ENCODE results near the gene TM6SF1. TPM values are rescaled to one million over a fixed set of nuclear protein-coding genes. Genes with fewer than 3 reads are reported as not detected.

TM6SF1 gene
- total RNA-seq: 5.6 and 5.9 TPM in 2 replicates
- long read RNA-seq, transcript TM6SF1-202 (10 exons, 2,074 nt): major isoform, 17 of 39 reads
- long read RNA-seq, partial matches to known transcripts: 1 of 39 reads
- long read RNA-seq, other reads (novel, unspliced or antisense): 21 of 39 reads

DNA sequence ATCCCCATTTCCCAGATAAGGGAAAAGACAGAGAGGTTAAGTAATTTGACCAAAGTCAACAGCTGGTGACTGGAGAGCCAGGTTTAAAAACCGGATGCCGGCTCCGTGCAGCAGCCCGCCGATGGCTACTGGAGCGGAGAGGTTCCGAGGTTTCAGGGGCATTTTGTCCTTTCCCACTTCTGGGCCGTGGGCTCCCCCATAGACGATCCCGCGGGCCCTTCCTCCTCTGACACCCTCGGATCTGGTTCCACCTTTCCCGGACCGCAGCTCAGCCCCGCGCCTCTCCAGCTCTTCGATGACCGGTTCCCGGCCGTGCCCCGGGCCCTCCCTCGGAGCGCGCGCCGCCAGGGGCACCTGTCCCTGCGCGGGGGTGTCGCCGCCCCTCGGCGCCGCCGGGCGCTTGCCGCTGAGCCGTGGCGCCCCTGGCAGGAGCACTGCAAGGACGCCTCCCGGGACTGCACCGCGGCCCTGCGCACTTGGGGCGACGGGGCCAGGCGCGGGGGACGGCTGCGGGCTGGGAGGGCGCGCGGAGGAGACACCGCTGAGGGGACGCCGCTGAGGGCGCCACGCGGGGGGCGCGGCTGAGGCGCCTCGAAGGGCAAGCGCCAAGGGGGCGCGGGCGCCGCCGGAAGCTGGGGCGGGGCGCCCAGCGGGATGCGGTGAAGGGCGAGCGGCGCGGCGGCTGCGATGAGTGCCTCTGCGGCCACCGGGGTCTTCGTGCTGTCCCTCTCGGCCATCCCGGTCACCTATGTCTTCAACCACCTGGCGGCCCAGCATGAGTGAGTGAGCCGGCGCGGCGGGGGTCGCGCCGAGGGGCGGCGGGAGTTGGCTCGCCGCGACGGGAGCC, at the start of gene TM6SF1:
Gene TM6SF1 (plus strand): TSS at position 652 of the 847 bp plus-strand sequence. CDS start 36 bp downstream, at position 688.
- peak within 1 kb of the TSS; percentile 65 for H3K27ac Mint-ChIP-seq (ENCODE audit: unreplicated experiment)
- no peaks in the 10 kb centered on the region for H3K36me3 Mint-ChIP-seq (ENCODE audit: unreplicated experiment)

DNA sequence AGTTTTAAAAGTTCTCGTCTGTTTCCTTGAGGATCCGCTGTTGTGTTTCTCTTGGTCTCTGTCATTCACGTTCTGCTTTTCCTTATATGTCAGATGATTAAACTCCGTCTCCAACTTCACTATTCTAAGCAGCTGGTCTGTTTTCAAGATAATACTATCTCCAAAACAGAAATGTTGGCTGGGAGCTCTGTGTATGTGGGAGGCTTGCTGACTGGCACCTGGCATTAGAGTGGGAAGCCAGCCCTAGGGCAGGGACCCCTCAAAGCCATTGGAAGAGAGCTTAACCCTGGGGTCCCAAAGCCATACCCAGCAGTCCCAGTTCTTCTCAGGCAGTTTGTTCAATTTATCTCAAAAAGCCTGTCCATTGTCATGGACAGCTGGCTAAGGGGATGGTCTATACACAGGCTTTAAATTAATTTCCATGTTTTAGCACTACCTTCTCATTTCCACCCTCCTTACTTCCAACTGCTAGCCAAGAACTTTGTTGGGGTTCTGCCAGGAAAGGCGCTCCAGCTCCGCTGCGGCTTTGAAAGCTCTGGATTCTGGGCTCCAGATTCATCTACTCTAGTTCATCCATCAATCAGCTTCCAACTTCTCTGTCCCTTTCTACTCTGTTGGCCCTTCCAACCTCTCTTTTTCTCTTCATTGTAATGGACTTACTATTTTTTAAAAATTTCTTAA, 49.6 kb upstream of the TM6SF1 start:
- Mint-ChIP-seq H3K4me1 (ENCODE audit: unreplicated experiment) (no peaks in the 10 kb centered on the region), H3K27me3 (ENCODE audit: unreplicated experiment) (no peaks in the 10 kb centered on the region)

More for the DNA sequence above, at the start of gene TM6SF1:
- H3K4me1 Mint-ChIP-seq (ENCODE audit: unreplicated experiment): peaks cover 39% of the 10 kb centered on the region
- H3K9me3 Mint-ChIP-seq (ENCODE audit: unreplicated experiment): no peaks in the 10 kb centered on the region
- TF ChIP-seq, protein P1, sequence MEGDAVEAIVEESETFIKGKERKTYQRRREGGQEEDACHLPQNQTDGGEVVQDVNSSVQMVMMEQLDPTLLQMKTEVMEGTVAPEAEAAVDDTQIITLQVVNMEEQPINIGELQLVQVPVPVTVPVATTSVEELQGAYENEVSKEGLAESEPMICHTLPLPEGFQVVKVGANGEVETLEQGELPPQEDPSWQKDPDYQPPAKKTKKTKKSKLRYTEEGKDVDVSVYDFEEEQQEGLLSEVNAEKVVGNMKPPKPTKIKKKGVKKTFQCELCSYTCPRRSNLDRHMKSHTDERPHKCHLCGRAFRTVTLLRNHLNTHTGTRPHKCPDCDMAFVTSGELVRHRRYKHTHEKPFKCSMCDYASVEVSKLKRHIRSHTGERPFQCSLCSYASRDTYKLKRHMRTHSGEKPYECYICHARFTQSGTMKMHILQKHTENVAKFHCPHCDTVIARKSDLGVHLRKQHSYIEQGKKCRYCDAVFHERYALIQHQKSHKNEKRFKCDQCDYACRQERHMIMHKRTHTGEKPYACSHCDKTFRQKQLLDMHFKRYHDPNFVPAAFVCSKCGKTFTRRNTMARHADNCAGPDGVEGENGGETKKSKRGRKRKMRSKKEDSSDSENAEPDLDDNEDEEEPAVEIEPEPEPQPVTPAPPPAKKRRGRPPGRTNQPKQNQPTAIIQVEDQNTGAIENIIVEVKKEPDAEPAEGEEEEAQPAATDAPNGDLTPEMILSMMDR (IDR thresholded peaks at IDR 0.05): no peak
- peak within 1 kb of the TSS; percentile 74 for H3K4me3 Mint-ChIP-seq (ENCODE audit: unreplicated experiment)
- peaks cover 5% of the 10 kb centered on the region for H3K27me3 Mint-ChIP-seq (ENCODE audit: unreplicated experiment)
- DNase-seq (ENCODE audit: extremely low spot score, unreplicated experiment): no peak

GRCh38 chr15:83061680-83062079, 45.8 kb upstream of the TM6SF1 start:
- Mint-ChIP-seq H3K27ac (ENCODE audit: unreplicated experiment) (no peak overlapping the region), H3K36me3 (ENCODE audit: unreplicated experiment) (no peaks in the 10 kb centered on the region), H3K4me1 (ENCODE audit: unreplicated experiment) (no peaks in the 10 kb centered on the region), H3K9me3 (ENCODE audit: unreplicated experiment) (no peaks in the 10 kb centered on the region), H3K4me3 (ENCODE audit: unreplicated experiment) (no peak overlapping the region), H3K27me3 (ENCODE audit: unreplicated experiment) (no peaks in the 10 kb centered on the region)
- TF ChIP-seq, protein P1 (IDR thresholded peaks at IDR 0.05): no peak
- DNase-seq (ENCODE audit: extremely low spot score, unreplicated experiment): no peak

More for the DNA sequence above, 49.6 kb upstream of the TM6SF1 start:
- H3K36me3 Mint-ChIP-seq (ENCODE audit: unreplicated experiment): peaks cover 13% of the 10 kb centered on the region
- TF ChIP-seq, protein P1 (IDR thresholded peaks at IDR 0.05): no peak
- no peak overlapping the region for H3K27ac Mint-ChIP-seq (ENCODE audit: unreplicated experiment)
- no peak for DNase-seq (ENCODE audit: extremely low spot score, unreplicated experiment)
- H3K9me3 Mint-ChIP-seq (ENCODE audit: unreplicated experiment): no peaks in the 10 kb centered on the region
- H3K4me3 Mint-ChIP-seq (ENCODE audit: unreplicated experiment): no peak overlapping the region

GRCh38 chr15:83062768-83063180, 44.7 kb upstream of the TM6SF1 start:
- Mint-ChIP-seq H3K27ac (ENCODE audit: unreplicated experiment) (no peak overlapping the region), H3K4me1 (ENCODE audit: unreplicated experiment) (peaks cover 3% of the 10 kb centered on the region), H3K4me3 (ENCODE audit: unreplicated experiment) (no peak overlapping the region), H3K9me3 (ENCODE audit: unreplicated experiment) (no peaks in the 10 kb centered on the region), H3K36me3 (ENCODE audit: unreplicated experiment) (no peaks in the 10 kb centered on the region), H3K27me3 (ENCODE audit: unreplicated experiment) (no peaks in the 10 kb centered on the region)
- TF ChIP-seq, protein P1 (IDR thresholded peaks at IDR 0.05): no peak
- DNase-seq (ENCODE audit: extremely low spot score, unreplicated experiment): no peak

DNA sequence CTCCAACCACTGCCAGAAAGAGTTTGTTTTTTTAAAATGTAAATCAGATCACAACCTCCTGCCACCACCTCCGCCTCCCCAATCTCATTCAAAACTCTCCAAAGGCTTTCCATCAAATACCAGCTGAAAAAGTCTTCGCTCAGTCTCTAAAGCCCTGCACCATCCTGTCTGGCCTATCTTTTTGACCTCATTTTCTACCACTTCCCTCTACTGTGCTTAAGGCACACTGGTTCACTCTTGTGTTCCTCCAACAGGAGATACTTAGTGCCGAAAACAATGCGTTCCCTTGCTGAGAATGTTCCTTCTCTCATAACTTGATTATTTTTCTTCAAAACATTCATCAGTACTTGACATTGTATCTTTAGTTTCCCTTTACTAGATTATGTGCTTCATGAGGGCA, 43.9 kb upstream of the TM6SF1 start:
- H3K36me3 Mint-ChIP-seq (ENCODE audit: unreplicated experiment): no peaks in the 10 kb centered on the region
- no peaks in the 10 kb centered on the region for H3K9me3 Mint-ChIP-seq (ENCODE audit: unreplicated experiment)
- no peaks in the 10 kb centered on the region for H3K27me3 Mint-ChIP-seq (ENCODE audit: unreplicated experiment)
- H3K4me1 Mint-ChIP-seq (ENCODE audit: unreplicated experiment): peaks cover 3% of the 10 kb centered on the region
- DNase-seq (ENCODE audit: extremely low spot score, unreplicated experiment): no peak
- TF ChIP-seq, protein P1 (IDR thresholded peaks at IDR 0.05): no peak
- H3K4me3 Mint-ChIP-seq (ENCODE audit: unreplicated experiment): no peak overlapping the region
- H3K27ac Mint-ChIP-seq (ENCODE audit: unreplicated experiment): no peak overlapping the region
